ENCODE data around the gene THOC7. TPM values are rescaled to one million over a fixed set of nuclear protein-coding genes. Genes with fewer than 3 reads are reported as not detected.

The THOC7 gene
- polyA plus RNA-seq, 3 donors, result 22.2 to 74.8 (median 70.1) TPM

DNA sequence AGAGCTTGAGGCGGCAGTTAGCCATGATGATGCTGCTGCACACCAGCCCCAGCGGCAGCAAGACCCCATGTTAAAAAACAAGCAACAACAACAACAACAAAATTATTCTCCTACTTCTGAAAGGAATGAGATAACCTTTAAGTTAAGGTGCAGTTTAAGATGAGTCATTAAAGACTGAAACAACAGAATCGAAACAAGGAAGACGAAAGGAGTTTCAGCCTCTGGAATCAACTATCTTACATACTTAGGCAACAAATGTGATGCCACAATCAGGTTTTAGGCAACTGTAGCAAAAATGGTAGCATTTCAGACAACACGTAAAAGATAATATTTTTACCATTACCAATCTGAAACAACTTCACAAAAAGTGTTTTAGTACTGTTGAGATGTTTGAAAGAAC, 36.4 kb upstream of the THOC7 start:
- Mint-ChIP-seq H3K4me3 (no peak overlapping the region), H3K27ac (peak overlapping the region in 4 of 7 donors; percentile 19 to 79 (median 68)), H3K4me1 (peaks cover 25% of the 10 kb centered on the region), H3K9me3 (peaks cover 0 to 1% (median 0%) of the 10 kb centered on the region in 7 donors), H3K36me3 (peaks cover 46 to 48% of the 10 kb centered on the region in 2 donors), H3K27me3 (ENCODE audit: low read depth in 3 of 3) (no peaks in the 10 kb centered on the region)
- TF ChIP-seq, protein P1, sequence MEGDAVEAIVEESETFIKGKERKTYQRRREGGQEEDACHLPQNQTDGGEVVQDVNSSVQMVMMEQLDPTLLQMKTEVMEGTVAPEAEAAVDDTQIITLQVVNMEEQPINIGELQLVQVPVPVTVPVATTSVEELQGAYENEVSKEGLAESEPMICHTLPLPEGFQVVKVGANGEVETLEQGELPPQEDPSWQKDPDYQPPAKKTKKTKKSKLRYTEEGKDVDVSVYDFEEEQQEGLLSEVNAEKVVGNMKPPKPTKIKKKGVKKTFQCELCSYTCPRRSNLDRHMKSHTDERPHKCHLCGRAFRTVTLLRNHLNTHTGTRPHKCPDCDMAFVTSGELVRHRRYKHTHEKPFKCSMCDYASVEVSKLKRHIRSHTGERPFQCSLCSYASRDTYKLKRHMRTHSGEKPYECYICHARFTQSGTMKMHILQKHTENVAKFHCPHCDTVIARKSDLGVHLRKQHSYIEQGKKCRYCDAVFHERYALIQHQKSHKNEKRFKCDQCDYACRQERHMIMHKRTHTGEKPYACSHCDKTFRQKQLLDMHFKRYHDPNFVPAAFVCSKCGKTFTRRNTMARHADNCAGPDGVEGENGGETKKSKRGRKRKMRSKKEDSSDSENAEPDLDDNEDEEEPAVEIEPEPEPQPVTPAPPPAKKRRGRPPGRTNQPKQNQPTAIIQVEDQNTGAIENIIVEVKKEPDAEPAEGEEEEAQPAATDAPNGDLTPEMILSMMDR (IDR thresholded peaks at IDR 0.05), result no peak
- DNase-seq, result no peak
- Histone ChIP-seq H3K4me2 (replicated peaks; ENCODE audit: extremely low read depth, low read length, poor library complexity, severe bottlenecking) (no peak overlapping the region), H3K36me3 (replicated peaks in 1 of 2; ENCODE audit: control insufficient read depth in 1 of 2, insufficient read depth in 2 of 2, low read length in 2 of 2) (peaks cover 17 to 57% of the 10 kb centered on the region in 2 donors), H3K9ac (ENCODE audit: insufficient read depth, low read length, poor library complexity, severe bottlenecking) (no peak overlapping the region), H3K9me3 (replicated peaks in 1 of 2; ENCODE audit: control insufficient read depth in 1 of 2, insufficient read depth in 1 of 2, low read length in 2 of 2) (no peaks in the 10 kb centered on the region), H4K20me1 (ENCODE audit: insufficient read depth, low read length) (peaks cover 59% of the 10 kb centered on the region), H3K27ac (ENCODE audit: low read depth in 1 of 2, low read length in 2 of 2) (peak overlapping the region in 1 of 2 donors; percentile 58), H3K27me3 (ENCODE audit: control insufficient read depth in 2 of 2, insufficient read depth in 2 of 2, low read length in 2 of 2) (no peaks in the 10 kb centered on the region), H3K79me2 (ENCODE audit: insufficient read depth, low read length) (peaks cover 51% of the 10 kb centered on the region), H2AFZ (ENCODE audit: insufficient read depth, low read depth, low read length, poor library complexity, severe bottlenecking) (no peak overlapping the region), H3K4me1 (ENCODE audit: control insufficient read depth in 1 of 2, insufficient read depth in 2 of 2, low read length in 2 of 2) (peaks cover 0 to 24% of the 10 kb centered on the region in 2 donors), H3K4me3 (replicated peaks in 1 of 3; ENCODE audit: low read depth in 2 of 3, low read length in 3 of 3) (no peak overlapping the region)
- WGBS (ENCODE audit: insufficient coverage), result 43% methylated on average over 2 of the region's 5 CpGs
- intact Hi-C loops (cut with micrococcal nuclease), result no loop called here

DNA sequence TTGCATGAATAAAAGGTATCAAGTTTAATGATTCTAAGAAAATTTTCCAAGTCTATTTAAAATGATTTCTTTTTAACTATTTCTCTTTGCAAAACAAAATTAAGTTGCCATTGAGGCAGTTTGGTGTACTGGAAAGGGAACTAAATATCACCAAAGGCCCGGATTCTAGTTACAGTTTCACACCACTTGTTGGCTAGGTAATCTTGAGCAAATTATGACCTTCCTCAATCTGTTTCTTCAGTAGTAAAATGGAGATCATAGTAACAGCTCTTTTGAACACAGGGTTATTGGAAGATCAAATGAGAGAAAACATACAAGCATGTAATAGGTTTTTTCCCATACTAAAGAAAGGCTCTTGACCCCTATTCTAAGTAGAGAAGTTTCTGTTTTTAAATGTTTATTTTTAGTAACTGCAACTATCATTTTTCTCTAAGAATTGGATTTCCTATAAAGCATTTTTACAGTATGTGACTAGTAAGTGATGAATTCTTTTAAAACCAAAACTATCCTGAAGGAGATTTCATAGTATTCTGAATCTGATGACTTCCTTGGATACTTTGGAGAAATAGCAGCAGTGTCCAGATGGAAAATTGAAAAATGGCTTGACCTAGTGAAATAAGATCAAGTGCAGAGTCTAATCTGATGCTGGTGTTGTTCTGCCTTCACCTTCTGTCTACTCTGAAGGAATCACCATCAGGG, 32.9 kb upstream of the THOC7 start:
- peaks cover 0 to 2% (median 0%) of the 10 kb centered on the region in 3 donors for H3K27me3 Mint-ChIP-seq (ENCODE audit: low read depth in 3 of 3)
- H3K4me1 ChIP-seq (ENCODE audit: control insufficient read depth in 1 of 2, insufficient read depth in 2 of 2, low read length in 2 of 2), result peaks cover 0 to 24% of the 10 kb centered on the region in 2 donors
- H3K79me2 ChIP-seq (ENCODE audit: insufficient read depth, low read length), result peaks cover 70% of the 10 kb centered on the region
- peaks cover 35 to 46% of the 10 kb centered on the region in 2 donors for H3K36me3 Mint-ChIP-seq
- intact Hi-C loops (cut with micrococcal nuclease), result no loop called here
- no peaks in the 10 kb centered on the region for H3K9me3 ChIP-seq (replicated peaks in 1 of 2; ENCODE audit: control insufficient read depth in 1 of 2, insufficient read depth in 1 of 2, low read length in 2 of 2)
- H3K4me2 ChIP-seq (replicated peaks; ENCODE audit: extremely low read depth, low read length, poor library complexity, severe bottlenecking), result no peak overlapping the region
- no peak overlapping the region for H3K4me3 Mint-ChIP-seq
- H3K27ac ChIP-seq (ENCODE audit: low read depth in 1 of 2, low read length in 2 of 2), result peak overlapping the region in 1 of 2 donors; percentile 36
- peaks cover 0 to 1% (median 0%) of the 10 kb centered on the region in 7 donors for H3K9me3 Mint-ChIP-seq
- DNase-seq, result no peak
- peaks cover 76% of the 10 kb centered on the region for H4K20me1 ChIP-seq (ENCODE audit: insufficient read depth, low read length)
- H3K27ac Mint-ChIP-seq, result peak overlapping the region in 1 of 7 donors; percentile 1
- H3K4me3 ChIP-seq (replicated peaks in 1 of 3; ENCODE audit: low read depth in 2 of 3, low read length in 3 of 3), result no peak overlapping the region
- TF ChIP-seq, protein P1 (IDR thresholded peaks at IDR 0.05), result no peak
- peaks cover 21% of the 10 kb centered on the region for H3K4me1 Mint-ChIP-seq
- no peak overlapping the region for H3K9ac ChIP-seq (ENCODE audit: insufficient read depth, low read length, poor library complexity, severe bottlenecking)
- H2AFZ ChIP-seq (ENCODE audit: insufficient read depth, low read depth, low read length, poor library complexity, severe bottlenecking), result no peak overlapping the region
- no CpG with 5 or more reads among the region's 1 CpG for WGBS (ENCODE audit: insufficient coverage)
- H3K36me3 ChIP-seq (replicated peaks in 1 of 2; ENCODE audit: control insufficient read depth in 1 of 2, insufficient read depth in 2 of 2, low read length in 2 of 2), result peaks cover 18 to 49% of the 10 kb centered on the region in 2 donors
- H3K27me3 ChIP-seq (ENCODE audit: control insufficient read depth in 2 of 2, insufficient read depth in 2 of 2, low read length in 2 of 2), result no peaks in the 10 kb centered on the region

Measured in CD14-positive monocyte (primary cell).